Panc1 (cell line): ENCODE data around the gene KCNH5. TPM values are rescaled to one million over a fixed set of nuclear protein-coding genes. Genes with fewer than 3 reads are reported as not detected.

ENCODE experiments used
- ATAC-seq: fragments of 200-7000 bp; cut with Tn5 transposase; 2 replicates; pipeline ENCODE4 v1.9.1; 2020; ENCODE audit warnings: mild to moderate bottlenecking, moderate library complexity
- BruUV-seq: library from RNA; stranded (reverse); fragments of 400-500 nt; replicated peaks from 2 replicates; lab custom pipeline; 2021; lab: Mats Ljungman, UMichigan
- CTCF ChIA-PET: fragments of 300-600 bp; sonication (Branson Sonifier 250); formaldehyde crosslinking; loops from one replicate; lab custom pipeline; 2022; ENCODE audit warnings: antibody characterized with exemption; lab: Charles Lee
- POLR2A ChIA-PET: fragments of 300-600 bp; sonication (Branson Sonifier 250); formaldehyde crosslinking; loops from one replicate; lab custom pipeline; 2022; ENCODE audit warnings: antibody characterized with exemption; lab: Charles Lee
- DNase-seq: peaks from one replicate; pipeline ENCODE4 v3.0.0-alpha.2; 2010; ENCODE audit warnings: low read depth, low spot score
- H3K27ac ChIP-seq: 2 replicates; pipeline ENCODE4 v1.5.1; 2011; ENCODE audit warnings: mild to moderate bottlenecking, low read length, inconsistent platforms
- H3K27me3 ChIP-seq: fragments of 200-500 bp; sonication (Bioruptor generic); 2 replicates; pipeline ENCODE4 v1.6.0; 2014; ENCODE audit warnings: low read length, inconsistent platforms; ENCODE audit not compliant: control insufficient read depth, insufficient read depth
- H3K36me3 ChIP-seq: fragments of 200-500 bp; sonication (Bioruptor generic); 2 replicates; pipeline ENCODE4 v1.5.1; 2014; ENCODE audit warnings: inconsistent platforms, mild to moderate bottlenecking, low read length, moderate library complexity; ENCODE audit not compliant: control insufficient read depth, insufficient read depth
- H3K4me1 ChIP-seq: 2 replicates; pipeline ENCODE4 v1.5.1; 2011; ENCODE audit warnings: inconsistent platforms, mild to moderate bottlenecking, low read length, moderate library complexity; ENCODE audit not compliant: control insufficient read depth, insufficient read depth
- H3K4me3 ChIP-seq, 2 experiments: 2 replicates each; pipeline ENCODE4 v1.5.1; 2011 to 2012; ENCODE audit warnings: low read depth in 2 of 2, low read length in 2 of 2, mild to moderate bottlenecking in 2 of 2, inconsistent platforms in 1 of 2, moderate library complexity in 1 of 2
- H3K9me3 ChIP-seq: fragments of 200-500 bp; sonication (Bioruptor generic); 2 replicates; pipeline ENCODE4 v1.5.1; 2014; ENCODE audit warnings: low read depth, mild to moderate bottlenecking, inconsistent platforms, low read length, moderate library complexity; ENCODE audit not compliant: control insufficient read depth, insufficient read depth
- POLR2AphosphoS5 ChIP-seq: IDR thresholded peaks from 2 replicates; pipeline ENCODE4 v1.6.1; 2012; ENCODE audit warnings: mild to moderate bottlenecking, low read depth, low read length, moderate library complexity
- SIN3A ChIP-seq: IDR thresholded peaks from 2 replicates; pipeline ENCODE4 v1.6.1; 2012; ENCODE audit warnings: low read depth, mild to moderate bottlenecking, low read length, moderate library complexity, borderline replicate concordance; ENCODE audit not compliant: insufficient read depth
- TCF7L2 ChIP-seq: IDR thresholded peaks from 2 replicates; pipeline ENCODE4 v1.6.1; 2011; ENCODE audit warnings: mild to moderate bottlenecking, low read depth, low read length, inconsistent platforms
- in situ Hi-C: cut with HindIII; loops from 2 replicates; pipeline ENCODE4 v1.10.0; 2016; ENCODE audit warnings: low sequenced_read_pairs, low pct_unique_long_range_greater_than_20kb
- intact Hi-C: fragments of 100-400 bp; cut with micrococcal nuclease; formaldehyde crosslinking; loops from one replicate; pipeline ENCODE4 v1.10.0; 2022; ENCODE audit not compliant: unreplicated experiment
- total RNA-seq: library from RNA; stranded (reverse); gene quantifications from one replicate; pipeline ENCODE4 v1.2.1, GENCODE V29; 2021; ENCODE audit not compliant: unreplicated experiment
- TF ChIP-seq, protein P1 (sequence below), 2 experiments: IDR thresholded peaks; 2 replicates each; pipeline ENCODE4 v1.6.1; 2011 to 2012; ENCODE audit warnings: low read depth in 2 of 2, control low read depth in 1 of 2, low read length in 1 of 2, mild to moderate bottlenecking in 1 of 2, moderate library complexity in 1 of 2; ENCODE audit not compliant: insufficient read depth in 1 of 2
- TF ChIP-seq, protein P2 (sequence below): fragments of 450-650 bp; IDR thresholded peaks from 2 replicates; pipeline ENCODE4 v1.5.1; 2017; ENCODE audit warnings: mild to moderate bottlenecking

The KCNH5 gene
- total RNA-seq, 1 experiment from 2014 or later, result not detected

DNA sequence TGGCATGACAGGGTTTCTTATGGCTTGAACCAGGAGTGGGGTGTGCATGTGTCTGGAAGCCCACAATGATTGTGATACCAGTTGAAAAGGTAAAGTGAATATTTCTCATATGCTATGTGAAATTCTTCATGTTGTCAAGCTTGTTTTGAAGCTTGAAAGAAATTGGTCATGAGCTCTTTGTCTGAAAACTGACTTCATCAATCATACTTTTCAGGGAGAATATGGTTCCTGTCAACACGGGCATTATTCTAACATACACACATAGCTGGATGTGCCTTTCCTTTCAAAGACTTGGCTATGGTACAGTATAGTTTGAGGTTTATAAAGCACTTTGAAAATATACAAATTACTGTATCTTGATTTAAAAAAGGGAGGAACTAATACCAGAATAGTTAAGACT, 158.8 kb downstream of the KCNH5 start:
- intact Hi-C loops, result no loop called here
- POLR2A ChIA-PET, result no interaction called here

DNA sequence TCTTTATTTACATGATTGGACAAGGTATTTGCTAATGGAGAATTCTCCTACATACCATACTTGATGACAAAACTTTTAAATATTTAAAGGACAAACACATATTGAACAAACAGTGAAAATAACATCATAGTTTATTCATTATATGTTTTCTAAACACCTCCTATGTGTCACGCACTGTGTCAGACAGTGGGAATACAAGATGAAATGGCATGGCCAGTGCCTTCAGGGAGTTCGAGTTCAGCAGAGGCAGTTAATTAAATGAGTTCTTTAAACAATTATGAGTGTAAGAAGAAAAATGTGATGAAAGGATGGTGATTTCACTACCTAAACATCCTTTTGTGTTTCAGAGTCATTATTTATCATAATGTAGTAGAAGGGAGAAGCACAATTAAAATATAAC, 159.8 kb downstream of the KCNH5 start:
- no peak for ATAC-seq
- ChIA-PET POLR2A (no interaction called here), CTCF (no interaction called here)
- no peak for DNase-seq
- H3K36me3 ChIP-seq, result no peaks in the 10 kb centered on the region
- no peak for TF ChIP-seq SIN3A
- TF ChIP-seq POLR2AphosphoS5, result no peak
- TF ChIP-seq, protein P1, sequence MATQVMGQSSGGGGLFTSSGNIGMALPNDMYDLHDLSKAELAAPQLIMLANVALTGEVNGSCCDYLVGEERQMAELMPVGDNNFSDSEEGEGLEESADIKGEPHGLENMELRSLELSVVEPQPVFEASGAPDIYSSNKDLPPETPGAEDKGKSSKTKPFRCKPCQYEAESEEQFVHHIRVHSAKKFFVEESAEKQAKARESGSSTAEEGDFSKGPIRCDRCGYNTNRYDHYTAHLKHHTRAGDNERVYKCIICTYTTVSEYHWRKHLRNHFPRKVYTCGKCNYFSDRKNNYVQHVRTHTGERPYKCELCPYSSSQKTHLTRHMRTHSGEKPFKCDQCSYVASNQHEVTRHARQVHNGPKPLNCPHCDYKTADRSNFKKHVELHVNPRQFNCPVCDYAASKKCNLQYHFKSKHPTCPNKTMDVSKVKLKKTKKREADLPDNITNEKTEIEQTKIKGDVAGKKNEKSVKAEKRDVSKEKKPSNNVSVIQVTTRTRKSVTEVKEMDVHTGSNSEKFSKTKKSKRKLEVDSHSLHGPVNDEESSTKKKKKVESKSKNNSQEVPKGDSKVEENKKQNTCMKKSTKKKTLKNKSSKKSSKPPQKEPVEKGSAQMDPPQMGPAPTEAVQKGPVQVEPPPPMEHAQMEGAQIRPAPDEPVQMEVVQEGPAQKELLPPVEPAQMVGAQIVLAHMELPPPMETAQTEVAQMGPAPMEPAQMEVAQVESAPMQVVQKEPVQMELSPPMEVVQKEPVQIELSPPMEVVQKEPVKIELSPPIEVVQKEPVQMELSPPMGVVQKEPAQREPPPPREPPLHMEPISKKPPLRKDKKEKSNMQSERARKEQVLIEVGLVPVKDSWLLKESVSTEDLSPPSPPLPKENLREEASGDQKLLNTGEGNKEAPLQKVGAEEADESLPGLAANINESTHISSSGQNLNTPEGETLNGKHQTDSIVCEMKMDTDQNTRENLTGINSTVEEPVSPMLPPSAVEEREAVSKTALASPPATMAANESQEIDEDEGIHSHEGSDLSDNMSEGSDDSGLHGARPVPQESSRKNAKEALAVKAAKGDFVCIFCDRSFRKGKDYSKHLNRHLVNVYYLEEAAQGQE (IDR thresholded peaks at IDR 0.05; ENCODE audit: insufficient read depth in 1 of 2, low read depth in 2 of 2, low read length in 1 of 2), result no peak
- no peak for TF ChIP-seq TCF7L2
- TF ChIP-seq, protein P2, sequence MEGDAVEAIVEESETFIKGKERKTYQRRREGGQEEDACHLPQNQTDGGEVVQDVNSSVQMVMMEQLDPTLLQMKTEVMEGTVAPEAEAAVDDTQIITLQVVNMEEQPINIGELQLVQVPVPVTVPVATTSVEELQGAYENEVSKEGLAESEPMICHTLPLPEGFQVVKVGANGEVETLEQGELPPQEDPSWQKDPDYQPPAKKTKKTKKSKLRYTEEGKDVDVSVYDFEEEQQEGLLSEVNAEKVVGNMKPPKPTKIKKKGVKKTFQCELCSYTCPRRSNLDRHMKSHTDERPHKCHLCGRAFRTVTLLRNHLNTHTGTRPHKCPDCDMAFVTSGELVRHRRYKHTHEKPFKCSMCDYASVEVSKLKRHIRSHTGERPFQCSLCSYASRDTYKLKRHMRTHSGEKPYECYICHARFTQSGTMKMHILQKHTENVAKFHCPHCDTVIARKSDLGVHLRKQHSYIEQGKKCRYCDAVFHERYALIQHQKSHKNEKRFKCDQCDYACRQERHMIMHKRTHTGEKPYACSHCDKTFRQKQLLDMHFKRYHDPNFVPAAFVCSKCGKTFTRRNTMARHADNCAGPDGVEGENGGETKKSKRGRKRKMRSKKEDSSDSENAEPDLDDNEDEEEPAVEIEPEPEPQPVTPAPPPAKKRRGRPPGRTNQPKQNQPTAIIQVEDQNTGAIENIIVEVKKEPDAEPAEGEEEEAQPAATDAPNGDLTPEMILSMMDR, result no peak
- no peaks in the 10 kb centered on the region for H3K4me1 ChIP-seq
- H3K4me3 ChIP-seq, result no peak overlapping the region
- no peaks in the 10 kb centered on the region for H3K27me3 ChIP-seq
- intact Hi-C loops, result no loop called here
- no peaks in the 10 kb centered on the region for H3K9me3 ChIP-seq
- no peak overlapping the region for H3K27ac ChIP-seq
- no TSS peak for BruUV-seq
- in situ Hi-C loops, result no loop called here

More for the DNA sequence above, 158.8 kb downstream of the KCNH5 start:
- in situ Hi-C loops, result no loop called here
- no peaks in the 10 kb centered on the region for H3K36me3 ChIP-seq
- no peaks in the 10 kb centered on the region for H3K4me1 ChIP-seq
- DNase-seq (no peak), ATAC-seq (no peak)
- BruUV-seq, result no TSS peak
- CTCF ChIA-PET, result no interaction called here
- H3K27me3 ChIP-seq, result no peaks in the 10 kb centered on the region
- TF ChIP-seq, protein P2, result no peak
- TF ChIP-seq TCF7L2 (no peak), SIN3A (no peak), POLR2AphosphoS5 (no peak)
- TF ChIP-seq, protein P1 (IDR thresholded peaks at IDR 0.05; ENCODE audit: insufficient read depth in 1 of 2, low read depth in 2 of 2, low read length in 1 of 2), result no peak
- no peak overlapping the region for H3K27ac ChIP-seq
- H3K4me3 ChIP-seq, result no peak overlapping the region
- no peaks in the 10 kb centered on the region for H3K9me3 ChIP-seq
